ENCODE measurements around the gene NUDT14.
A peak's percentile ranks its signal among the peaks of the same experiment; 100 is the strongest.

NUDT14 gene

DNA sequence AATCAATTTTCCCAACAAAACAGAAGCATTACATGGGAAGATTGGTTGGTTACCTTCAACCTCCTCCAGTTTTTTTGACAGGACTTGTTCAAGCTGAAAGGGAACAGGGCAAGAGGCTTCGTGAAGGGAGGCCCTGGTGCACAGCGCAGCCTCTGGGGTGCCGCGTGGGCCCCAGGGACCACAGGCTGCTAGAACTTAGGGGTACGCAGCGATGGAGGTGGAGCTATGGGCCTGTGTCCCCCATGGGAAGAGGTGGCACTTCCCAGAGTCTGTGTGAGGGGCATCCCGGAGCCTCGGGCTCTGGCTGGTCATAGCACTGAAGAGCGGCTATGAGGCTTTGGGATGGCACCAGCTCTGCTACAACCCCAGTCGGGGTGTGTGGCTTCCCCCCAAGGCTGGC, 45.1 kb upstream of the NUDT14 start:
- Histone ChIP-seq H2AFZ (ENCODE audit: insufficient read depth, low read length, poor library complexity) (no peak overlapping the region), H2BK120ac (ENCODE audit: insufficient read depth, low read length, poor library complexity) (no peak overlapping the region), H2BK12ac (ENCODE audit: low read length) (no peak overlapping the region), H2AK5ac (ENCODE audit: low read length) (no peak overlapping the region), H3K23ac (ENCODE audit: low read length) (no peak overlapping the region), H2BK5ac (ENCODE audit: low read depth, low read length, poor library complexity) (no peak overlapping the region), H3K79me2 (ENCODE audit: control insufficient read depth, insufficient read depth, low read length, poor library complexity) (no peaks in the 10 kb centered on the region), H3K9me3 (ENCODE audit: insufficient read depth, low read depth, low read length) (peaks cover 2% of the 10 kb centered on the region), H4K91ac (ENCODE audit: low read depth, low read length) (no peak overlapping the region), H3K4me3 (ENCODE audit: low read depth, low read length) (no peak overlapping the region), H4K8ac (ENCODE audit: low read depth, low read length) (no peak overlapping the region), H3K4ac (ENCODE audit: low read depth, low read length) (no peak overlapping the region), H3K79me1 (ENCODE audit: low read length) (no peaks in the 10 kb centered on the region), H3K36me3 (ENCODE audit: control insufficient read depth in 1 of 2, insufficient read depth in 2 of 2, low read length in 2 of 2) (peaks cover 19 to 20% of the 10 kb centered on the region in 2 experiments), H3K9ac (ENCODE audit: low read length) (no peak overlapping the region), H3K18ac (ENCODE audit: low read length) (no peak overlapping the region), H3K27me3 (ENCODE audit: insufficient read depth, low read length) (no peaks in the 10 kb centered on the region), H3K14ac (ENCODE audit: low read length) (no peak overlapping the region), H3K4me1 (ENCODE audit: control insufficient read depth in 1 of 2, insufficient read depth in 2 of 2, low read length in 2 of 2) (no peaks in the 10 kb centered on the region), H4K12ac (ENCODE audit: low read depth, low read length) (no peak overlapping the region), H3K4me2 (ENCODE audit: low read length) (no peak overlapping the region), H3K27ac (ENCODE audit: low read depth, low read length) (no peak overlapping the region)
- WGBS (ENCODE audit: extremely low coverage, insufficient coverage, insufficient read length): no CpG with 5 or more reads among the region's 10 CpGs
- DNase-seq: no peak

DNA sequence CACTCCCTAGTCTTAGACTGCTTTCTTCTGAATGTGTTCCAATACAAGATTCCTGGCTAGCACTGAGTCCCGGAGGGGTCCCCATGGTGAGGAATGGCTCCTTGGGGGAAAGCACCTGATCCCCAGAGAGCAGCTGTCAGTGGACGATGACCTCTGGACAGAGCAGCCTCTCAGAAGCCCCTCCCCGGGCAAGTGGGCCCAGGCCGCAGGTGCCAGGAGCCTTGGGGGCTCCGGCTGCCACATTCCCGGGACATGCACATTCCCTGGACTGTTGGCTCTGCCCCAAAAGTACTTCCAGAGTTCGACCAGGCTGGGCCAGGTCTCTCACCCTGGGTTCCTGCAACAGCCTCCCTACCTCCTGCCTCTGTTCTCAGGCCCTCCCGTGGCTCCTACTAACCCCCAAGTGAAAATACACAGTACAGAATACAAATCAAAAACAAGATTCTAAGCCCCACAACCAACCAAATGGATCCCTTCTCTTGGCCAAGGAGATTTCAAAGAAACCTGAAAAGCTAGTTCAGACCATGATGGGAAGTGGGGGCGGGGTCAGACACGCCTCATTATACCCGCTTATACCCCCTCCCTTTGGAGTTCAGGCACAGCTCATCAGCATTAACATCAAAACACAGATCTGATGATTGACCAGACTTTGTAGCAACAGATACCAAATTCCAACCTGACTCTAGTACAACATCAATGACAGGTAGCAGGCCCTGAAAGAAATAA, 43.9 kb upstream of the NUDT14 start:
- Histone ChIP-seq H3K4ac (ENCODE audit: low read depth, low read length) (no peak overlapping the region), H4K12ac (ENCODE audit: low read depth, low read length) (no peak overlapping the region), H2AFZ (ENCODE audit: insufficient read depth, low read length, poor library complexity) (no peak overlapping the region), H2BK12ac (ENCODE audit: low read length) (no peak overlapping the region), H3K14ac (ENCODE audit: low read length) (no peak overlapping the region), H3K9ac (ENCODE audit: low read length) (no peak overlapping the region), H3K27me3 (ENCODE audit: insufficient read depth, low read length) (no peaks in the 10 kb centered on the region), H3K23ac (ENCODE audit: low read length) (no peak overlapping the region), H2BK120ac (ENCODE audit: insufficient read depth, low read length, poor library complexity) (no peak overlapping the region), H2AK5ac (ENCODE audit: low read length) (no peak overlapping the region), H4K8ac (ENCODE audit: low read depth, low read length) (no peak overlapping the region), H3K4me1 (ENCODE audit: control insufficient read depth in 1 of 2, insufficient read depth in 2 of 2, low read length in 2 of 2) (no peaks in the 10 kb centered on the region), H3K18ac (ENCODE audit: low read length) (no peak overlapping the region), H3K27ac (ENCODE audit: low read depth, low read length) (no peak overlapping the region), H3K9me3 (ENCODE audit: insufficient read depth, low read depth, low read length) (peaks cover 2% of the 10 kb centered on the region), H3K4me3 (ENCODE audit: low read depth, low read length) (no peak overlapping the region), H3K4me2 (ENCODE audit: low read length) (no peak overlapping the region), H3K36me3 (ENCODE audit: control insufficient read depth in 1 of 2, insufficient read depth in 2 of 2, low read length in 2 of 2) (peaks cover 21 to 29% of the 10 kb centered on the region in 2 experiments), H3K79me2 (ENCODE audit: control insufficient read depth, insufficient read depth, low read length, poor library complexity) (no peaks in the 10 kb centered on the region), H2BK5ac (ENCODE audit: low read depth, low read length, poor library complexity) (no peak overlapping the region), H4K91ac (ENCODE audit: low read depth, low read length) (peak overlapping the region; percentile 12), H3K79me1 (ENCODE audit: low read length) (no peaks in the 10 kb centered on the region)
- no peak for DNase-seq
- WGBS (ENCODE audit: extremely low coverage, insufficient coverage, insufficient read length): no CpG with 5 or more reads among the region's 11 CpGs

DNA sequence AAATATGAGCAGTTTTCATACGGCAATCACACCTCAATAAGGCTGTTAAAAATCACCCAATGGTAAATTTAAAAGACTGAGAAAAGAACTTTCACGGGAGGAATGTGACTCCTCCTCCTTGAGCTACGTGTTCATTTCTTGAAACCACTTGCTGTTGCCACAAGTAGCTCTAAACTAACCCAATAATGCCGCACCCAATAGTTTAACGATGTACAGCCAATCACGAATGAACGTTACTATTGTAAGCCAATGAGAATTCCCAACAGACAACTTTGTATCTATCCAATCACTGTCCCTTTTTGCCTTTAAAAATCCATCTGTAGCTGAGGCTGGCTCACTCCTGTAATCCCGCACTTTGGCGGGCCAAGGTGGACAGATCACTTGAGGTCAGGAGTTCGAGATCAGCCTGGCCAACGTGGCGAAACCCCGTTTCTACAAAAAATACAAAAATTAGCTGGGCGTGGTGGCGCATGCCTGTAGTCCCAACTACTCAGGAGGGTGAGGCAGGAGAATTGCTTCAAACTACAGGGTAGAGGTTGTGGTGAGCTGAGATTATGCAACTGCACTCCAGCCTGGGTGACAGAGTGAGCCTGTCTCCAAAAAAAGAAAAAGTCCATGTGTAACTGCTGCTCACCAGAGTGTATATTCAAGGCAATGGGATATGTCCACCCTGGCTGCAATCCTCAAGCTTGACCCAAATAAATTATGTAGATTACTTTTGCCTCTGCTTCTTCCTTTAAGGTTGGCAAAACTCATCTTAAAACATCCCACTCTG, 42.8 kb upstream of the NUDT14 start:
- Histone ChIP-seq H4K12ac (ENCODE audit: low read depth, low read length) (no peak overlapping the region), H2AFZ (ENCODE audit: insufficient read depth, low read length, poor library complexity) (no peak overlapping the region), H4K8ac (ENCODE audit: low read depth, low read length) (no peak overlapping the region), H3K27me3 (ENCODE audit: insufficient read depth, low read length) (no peaks in the 10 kb centered on the region), H3K18ac (ENCODE audit: low read length) (no peak overlapping the region), H3K79me2 (ENCODE audit: control insufficient read depth, insufficient read depth, low read length, poor library complexity) (no peaks in the 10 kb centered on the region), H3K4me2 (ENCODE audit: low read length) (no peak overlapping the region), H2BK12ac (ENCODE audit: low read length) (no peak overlapping the region), H3K23ac (ENCODE audit: low read length) (no peak overlapping the region), H3K4me1 (ENCODE audit: control insufficient read depth in 1 of 2, insufficient read depth in 2 of 2, low read length in 2 of 2) (no peaks in the 10 kb centered on the region), H4K91ac (ENCODE audit: low read depth, low read length) (no peak overlapping the region), H3K9me3 (ENCODE audit: insufficient read depth, low read depth, low read length) (peaks cover 2% of the 10 kb centered on the region), H2BK120ac (ENCODE audit: insufficient read depth, low read length, poor library complexity) (no peak overlapping the region), H2AK5ac (ENCODE audit: low read length) (no peak overlapping the region), H3K14ac (ENCODE audit: low read length) (no peak overlapping the region), H3K79me1 (ENCODE audit: low read length) (no peaks in the 10 kb centered on the region), H2BK5ac (ENCODE audit: low read depth, low read length, poor library complexity) (no peak overlapping the region), H3K4ac (ENCODE audit: low read depth, low read length) (no peak overlapping the region), H3K36me3 (ENCODE audit: control insufficient read depth in 1 of 2, insufficient read depth in 2 of 2, low read length in 2 of 2) (peaks cover 31 to 40% of the 10 kb centered on the region in 2 experiments), H3K4me3 (ENCODE audit: low read depth, low read length) (no peak overlapping the region), H3K9ac (ENCODE audit: low read length) (no peak overlapping the region), H3K27ac (ENCODE audit: low read depth, low read length) (no peak overlapping the region)
- WGBS (ENCODE audit: extremely low coverage, insufficient coverage, insufficient read length): no CpG with 5 or more reads among the region's 15 CpGs
- DNase-seq: peak; percentile 40 to 44

DNA sequence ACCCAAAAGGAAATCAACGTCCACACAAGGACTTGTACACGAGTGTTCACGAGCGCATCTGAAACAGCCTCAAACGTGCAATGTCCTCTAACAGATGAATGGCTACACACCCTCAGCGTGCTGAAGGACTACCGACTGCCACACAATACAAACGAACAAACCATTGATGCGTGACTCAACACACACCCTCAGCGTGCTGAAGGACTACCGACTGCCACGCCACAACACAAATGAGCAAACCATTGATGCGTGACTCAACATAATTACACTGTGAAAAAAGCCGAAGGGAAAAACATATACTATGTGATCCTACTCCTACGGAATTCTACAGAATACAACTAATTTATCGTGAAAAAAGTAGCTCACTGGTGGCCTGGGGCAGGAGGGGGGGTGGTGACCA, 42.1 kb upstream of the NUDT14 start:
- no peak overlapping the region for H2BK120ac ChIP-seq (ENCODE audit: insufficient read depth, low read length, poor library complexity)
- no peak overlapping the region for H3K14ac ChIP-seq (ENCODE audit: low read length)
- H3K36me3 ChIP-seq (ENCODE audit: control insufficient read depth in 1 of 2, insufficient read depth in 2 of 2, low read length in 2 of 2): peaks cover 38 to 42% of the 10 kb centered on the region in 2 experiments
- no peaks in the 10 kb centered on the region for H3K4me1 ChIP-seq (ENCODE audit: control insufficient read depth in 1 of 2, insufficient read depth in 2 of 2, low read length in 2 of 2)
- peaks cover 2% of the 10 kb centered on the region for H3K9me3 ChIP-seq (ENCODE audit: insufficient read depth, low read depth, low read length)
- H3K9ac ChIP-seq (ENCODE audit: low read length): no peak overlapping the region
- peak overlapping the region; percentile 10 for H3K23ac ChIP-seq (ENCODE audit: low read length)
- no peaks in the 10 kb centered on the region for H3K27me3 ChIP-seq (ENCODE audit: insufficient read depth, low read length)
- H4K91ac ChIP-seq (ENCODE audit: low read depth, low read length): no peak overlapping the region
- no peak overlapping the region for H2BK12ac ChIP-seq (ENCODE audit: low read length)
- no peaks in the 10 kb centered on the region for H3K79me2 ChIP-seq (ENCODE audit: control insufficient read depth, insufficient read depth, low read length, poor library complexity)
- no CpG with 5 or more reads among the region's 16 CpGs for WGBS (ENCODE audit: extremely low coverage, insufficient coverage, insufficient read length)
- H2BK5ac ChIP-seq (ENCODE audit: low read depth, low read length, poor library complexity): no peak overlapping the region
- H3K4me2 ChIP-seq (ENCODE audit: low read length): no peak overlapping the region
- no peak overlapping the region for H3K27ac ChIP-seq (ENCODE audit: low read depth, low read length)
- H2AK5ac ChIP-seq (ENCODE audit: low read length): no peak overlapping the region
- no peak overlapping the region for H3K4me3 ChIP-seq (ENCODE audit: low read depth, low read length)
- no peak overlapping the region for H2AFZ ChIP-seq (ENCODE audit: insufficient read depth, low read length, poor library complexity)
- H3K18ac ChIP-seq (ENCODE audit: low read length): no peak overlapping the region
- no peak overlapping the region for H3K4ac ChIP-seq (ENCODE audit: low read depth, low read length)
- no peaks in the 10 kb centered on the region for H3K79me1 ChIP-seq (ENCODE audit: low read length)
- H4K8ac ChIP-seq (ENCODE audit: low read depth, low read length): no peak overlapping the region
- no peak overlapping the region for H4K12ac ChIP-seq (ENCODE audit: low read depth, low read length)
- DNase-seq: peak; percentile 63 to 79
